ENCODE results near the gene PPP4C.

The PPP4C gene

GRCh38 chr16:30083216-30084055 lies 7.6 kb downstream of the PPP4C start:
- DNase-seq, result no peak

GRCh38 chr16:30084096-30084815 lies 8.5 kb downstream of the PPP4C start:
- DNase-seq, result no peak

GRCh38 chr16:30084816-30085159 lies 9.0 kb downstream of the PPP4C start:
- no peak for DNase-seq

GRCh38 chr16:30085247-30085646 lies 9.5 kb downstream of the PPP4C start:
- DNase-seq, result no peak

- no peak for DNase-seq
These were observed 10.0 kb downstream of the PPP4C start for GRCh38 chr16:30085820-30086219.

GRCh38 chr16:30086291-30087140 lies 10.7 kb downstream of the PPP4C start:
- DNase-seq, result no peak

GRCh38 chr16:30087181-30087898 lies 11.5 kb downstream of the PPP4C start:
- DNase-seq, result no peak

GRCh38 chr16:30088237-30088831 lies 12.5 kb downstream of the PPP4C start:
- DNase-seq, result no peak

- DNase-seq, result no peak
These were observed 13.2 kb downstream of the PPP4C start for GRCh38 chr16:30088832-30089624.

- DNase-seq, result no peak
These were observed 15.0 kb downstream of the PPP4C start for GRCh38 chr16:30090610-30091331.

GRCh38 chr16:30091474-30092372 lies 15.9 kb downstream of the PPP4C start, which contains the start of gene TBX6:
TBX6 (minus strand) TSS chr16:30091924; CDS start chr16:30091193, 731 bp downstream.
- DNase-seq, result peak; percentile 89

- DNase-seq, result peak; percentile 71
These were observed 16.7 kb downstream of the PPP4C start for GRCh38 chr16:30092373-30093010.

- no peak for DNase-seq
These were observed 18.9 kb downstream of the PPP4C start for GRCh38 chr16:30094541-30095165.

GRCh38 chr16:30095166-30096078 lies 19.6 kb downstream of the PPP4C start:
- DNase-seq, result no peak

- DNase-seq, result peak; percentile 76
These were observed 20.5 kb downstream of the PPP4C start, which contains the start of gene YPEL3 for GRCh38 chr16:30096105-30096861. YPEL3 (minus strand) TSS chr16:30096213; CDS start chr16:30095482, 731 bp downstream.

- DNase-seq, result no peak
These were observed 21.2 kb downstream of the PPP4C start for GRCh38 chr16:30096862-30097563.
